Gastrocnemius medialis (tissue), 4 donors: Measurements from ENCODE around the gene ZNF511. TPM values are rescaled to one million over a fixed set of nuclear protein-coding genes. Genes with fewer than 3 reads are reported as not detected.
"Not testable (repeated sequence)": the region's sequence is repeated elsewhere in the genome, so short reads cannot be mapped to it uniquely, and the experiment has no call there.

ENCODE experiments used
- ATAC-seq, 2 donors: fragments of 150-250 bp; one replicate each; pipeline ENCODE4 v1.9.1; 2016
- DNase-seq, 2 donors: peaks; one replicate each; pipeline ENCODE4 v3.0.0-alpha.2; 2019
- H3K27ac ChIP-seq, 4 donors: fragments of 200-600 bp; sonication (generic); 1 replicate in 1 of 4; 2 replicates in 3 of 4; pipeline ENCODE4 v1.5.1; 2016 to 2018; ENCODE audit warnings: mild to moderate bottlenecking in 2 of 4, moderate library complexity in 1 of 4
- H3K27me3 ChIP-seq, 3 donors: fragments of 200-600 bp; sonication (generic) in 2 of 3; 1 replicate in 1 of 3; 2 replicates in 2 of 3; pipeline versions ENCODE4 v1.5.1 to v1.6.0; 2016 to 2019; ENCODE audit warnings: mild to moderate bottlenecking in 1 of 3, moderate library complexity in 1 of 3
- H3K36me3 ChIP-seq, 2 donors: fragments of 200-600 bp; sonication (generic) in 1 of 2; one replicate each; pipeline ENCODE4 v1.5.1; 2017 to 2018
- H3K4me1 ChIP-seq, 2 donors: fragments of 200-600 bp; sonication (generic) in 1 of 2; one replicate each; pipeline ENCODE4 v1.5.1; 2016 to 2017; ENCODE audit warnings: mild to moderate bottlenecking in 2 of 2
- H3K4me3 ChIP-seq, 4 donors: fragments of 200-600 bp; sonication (generic) in 3 of 4; 1 replicate in 1 of 4; 2 replicates in 3 of 4; pipeline ENCODE4 v1.5.1; 2016 to 2019; ENCODE audit warnings: mild to moderate bottlenecking in 2 of 4
- H3K9me3 ChIP-seq, 3 donors: fragments of 200-600 bp; sonication (generic) in 2 of 3; 1 replicate in 1 of 3; 2 replicates in 2 of 3; pipeline ENCODE4 v1.5.1; 2016 to 2019
- POLR2A ChIP-seq, 2 donors: fragments of 450-650 bp; IDR thresholded peaks; one replicate each; pipeline ENCODE4 v1.6.1; 2017; ENCODE audit warnings: antibody characterized with exemption in 2 of 2, mild to moderate bottlenecking in 2 of 2, moderate library complexity in 2 of 2
- in situ Hi-C, 4 donors: fragments of 200-750 bp; cut with MboI; loops; one replicate each; pipeline versions ENCODE4 v1.15.0 to v1.8.0; 2017; ENCODE audit warnings: low sequenced_read_pairs in 4 of 4
- intact Hi-C: fragments of 100-400 bp; cut with DNase I; formaldehyde crosslinking; loops from one replicate; pipeline ENCODE4 v1.15.1; 2023; ENCODE audit warnings: low total_unique reads
- total RNA-seq, 4 donors: library from RNA; depleted of rRNA; stranded (reverse); fragments of >200 nt; gene quantifications; one replicate each; pipeline versions ENCODE4 v1.1.0 to v1.2.3, GENCODE V29; 2016
- TF ChIP-seq, protein P1 (sequence below), 5 experiments: fragments of 450-650 bp in 3 of 5; fragments of 200-600 bp in 2 of 5; sonication (generic) in 2 of 5; IDR thresholded peaks in 4 of 5; conservative IDR thresholded peaks in 1 of 5; 1 replicate in 4 of 5; 2 replicates in 1 of 5; pipeline ENCODE4 v1.5.1; 2016 to 2019; ENCODE audit warnings: antibody characterized with exemption in 5 of 5, mild to moderate bottlenecking in 3 of 5, moderate library complexity in 3 of 5

ZNF511 gene
- total RNA-seq, 4 donors from 2014 or later = 25.0 to 49.5 (median 41.9) TPM

DNA sequence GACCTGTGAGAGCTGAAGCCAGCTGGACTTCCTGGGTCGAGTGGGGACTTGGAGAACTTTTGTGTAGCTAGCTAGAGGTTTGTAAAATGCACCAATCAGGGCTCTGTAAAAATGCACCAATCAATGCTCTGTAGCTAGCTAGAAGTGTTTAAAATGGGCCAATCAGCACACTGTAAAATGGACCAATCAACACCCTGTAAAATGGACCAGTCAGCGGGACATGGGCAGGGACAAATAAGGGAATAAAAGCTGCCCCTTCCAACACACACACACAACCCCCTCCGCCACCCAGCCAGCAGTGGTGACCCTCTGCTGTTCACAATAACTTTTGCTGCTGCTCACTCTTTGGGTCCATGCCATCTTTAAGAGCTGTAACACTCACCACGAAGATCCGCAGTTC is 7.1 kb downstream of the ZNF511 start:
- no peak for DNase-seq
- Histone ChIP-seq H3K9me3 (no peaks in the 10 kb centered on the region), H3K36me3 (peaks cover 0 to 16% of the 10 kb centered on the region in 2 donors), H3K27me3 (peaks cover 11 to 23% (median 15%) of the 10 kb centered on the region in 3 donors), H3K4me3 (no peak overlapping the region), H3K4me1 (peaks cover 0 to 3% of the 10 kb centered on the region in 2 donors), H3K27ac (no peak overlapping the region)
- in situ Hi-C loops (no loop called here), intact Hi-C loops (no loop called here)
- no peak for ATAC-seq
- TF ChIP-seq POLR2A (IDR thresholded peaks at IDR 0.05) = no peak
- TF ChIP-seq, protein P1, sequence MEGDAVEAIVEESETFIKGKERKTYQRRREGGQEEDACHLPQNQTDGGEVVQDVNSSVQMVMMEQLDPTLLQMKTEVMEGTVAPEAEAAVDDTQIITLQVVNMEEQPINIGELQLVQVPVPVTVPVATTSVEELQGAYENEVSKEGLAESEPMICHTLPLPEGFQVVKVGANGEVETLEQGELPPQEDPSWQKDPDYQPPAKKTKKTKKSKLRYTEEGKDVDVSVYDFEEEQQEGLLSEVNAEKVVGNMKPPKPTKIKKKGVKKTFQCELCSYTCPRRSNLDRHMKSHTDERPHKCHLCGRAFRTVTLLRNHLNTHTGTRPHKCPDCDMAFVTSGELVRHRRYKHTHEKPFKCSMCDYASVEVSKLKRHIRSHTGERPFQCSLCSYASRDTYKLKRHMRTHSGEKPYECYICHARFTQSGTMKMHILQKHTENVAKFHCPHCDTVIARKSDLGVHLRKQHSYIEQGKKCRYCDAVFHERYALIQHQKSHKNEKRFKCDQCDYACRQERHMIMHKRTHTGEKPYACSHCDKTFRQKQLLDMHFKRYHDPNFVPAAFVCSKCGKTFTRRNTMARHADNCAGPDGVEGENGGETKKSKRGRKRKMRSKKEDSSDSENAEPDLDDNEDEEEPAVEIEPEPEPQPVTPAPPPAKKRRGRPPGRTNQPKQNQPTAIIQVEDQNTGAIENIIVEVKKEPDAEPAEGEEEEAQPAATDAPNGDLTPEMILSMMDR (IDR thresholded peaks at IDR 0.05 in 4 of 5, conservative IDR thresholded peaks at IDR 0.05 in 1 of 5) = no peak

DNA sequence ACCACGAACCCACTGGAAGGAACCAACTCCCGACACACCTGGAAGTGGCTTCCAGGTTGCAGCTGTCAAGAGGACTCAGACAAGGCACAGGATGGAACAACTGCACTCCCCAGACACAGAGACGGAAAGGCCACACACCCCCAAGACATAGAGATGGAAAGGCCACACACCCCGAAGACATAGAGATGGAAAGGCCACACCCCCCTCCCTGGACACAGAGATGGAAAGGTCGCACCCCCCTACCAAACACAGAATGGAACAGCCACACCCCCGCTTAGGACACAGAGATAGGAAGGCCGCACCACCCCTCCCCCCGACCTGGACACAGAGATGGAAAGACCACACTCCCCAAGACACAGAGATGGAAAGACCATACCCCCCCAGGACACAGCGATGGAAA is 7.6 kb downstream of the ZNF511 start:
- Histone ChIP-seq H3K27me3 (peaks cover 12 to 27% (median 16%) of the 10 kb centered on the region in 3 donors), H3K4me1 (peaks cover 0 to 3% of the 10 kb centered on the region in 2 donors), H3K9me3 (no peaks in the 10 kb centered on the region), H3K36me3 (peaks cover 0 to 15% of the 10 kb centered on the region in 2 donors), H3K27ac (no peak overlapping the region), H3K4me3 (no peak overlapping the region)
- in situ Hi-C loops = no loop called here
- no peak for TF ChIP-seq POLR2A (IDR thresholded peaks at IDR 0.05)
- TF ChIP-seq, protein P1 (IDR thresholded peaks at IDR 0.05 in 4 of 5, conservative IDR thresholded peaks at IDR 0.05 in 1 of 5) = no peak
- DNase-seq (no peak), ATAC-seq (no peak)
- intact Hi-C loops = no loop called here

DNA sequence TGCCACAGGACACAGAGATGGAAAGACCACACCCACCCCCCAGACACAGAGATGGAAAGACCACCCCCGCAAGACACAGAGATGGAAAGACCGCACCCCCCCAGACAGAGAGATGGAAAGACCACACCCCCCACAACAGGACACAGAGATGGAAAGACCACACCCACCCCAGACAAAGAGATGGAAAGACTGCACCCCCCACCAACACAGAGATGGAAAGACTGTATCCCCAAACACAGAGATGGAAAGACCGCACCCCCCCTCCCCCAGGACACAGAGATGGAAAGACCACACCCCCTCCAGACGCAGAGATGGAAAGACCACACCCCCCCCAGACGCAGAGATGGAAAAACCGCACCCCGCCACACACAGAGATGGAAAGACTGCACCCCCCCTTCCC is 8.0 kb downstream of the ZNF511 start:
- TF ChIP-seq, protein P1 (IDR thresholded peaks at IDR 0.05 in 4 of 5, conservative IDR thresholded peaks at IDR 0.05 in 1 of 5) = no peak
- TF ChIP-seq POLR2A (IDR thresholded peaks at IDR 0.05) = no peak
- in situ Hi-C loops = no loop called here
- Histone ChIP-seq H3K9me3 (no peaks in the 10 kb centered on the region), H3K4me3 (no peak overlapping the region), H3K4me1 (peaks cover 0 to 3% of the 10 kb centered on the region in 2 donors), H3K27ac (no peak overlapping the region), H3K27me3 (peaks cover 13 to 30% (median 16%) of the 10 kb centered on the region in 3 donors), H3K36me3 (peaks cover 0 to 10% of the 10 kb centered on the region in 2 donors)
- ATAC-seq (no peak), DNase-seq (no peak)
- intact Hi-C loops = no loop called here

- Histone ChIP-seq H3K4me3 (peak overlapping the region in 2 of 4 donors; percentile 30 to 38), H3K27ac (no peak overlapping the region), H3K36me3 (no peaks in the 10 kb centered on the region), H3K27me3 (peaks cover 13 to 37% (median 16%) of the 10 kb centered on the region in 3 donors), H3K4me1 (peaks cover 0 to 3% of the 10 kb centered on the region in 2 donors), H3K9me3 (no peaks in the 10 kb centered on the region)
- TF ChIP-seq, protein P1 (IDR thresholded peaks at IDR 0.05 in 4 of 5, conservative IDR thresholded peaks at IDR 0.05 in 1 of 5) = peak; percentile 17 to 68 (median 43)
- TF ChIP-seq POLR2A (IDR thresholded peaks at IDR 0.05) = no peak
- ATAC-seq = peak in 1 of 2 donors; percentile 53
- intact Hi-C loops (no loop called here), in situ Hi-C loops (no loop called here)
- DNase-seq = no peak
Observed at GRCh38 chr10:133318494-133319127, 9.9 kb downstream of the ZNF511 start.

DNA sequence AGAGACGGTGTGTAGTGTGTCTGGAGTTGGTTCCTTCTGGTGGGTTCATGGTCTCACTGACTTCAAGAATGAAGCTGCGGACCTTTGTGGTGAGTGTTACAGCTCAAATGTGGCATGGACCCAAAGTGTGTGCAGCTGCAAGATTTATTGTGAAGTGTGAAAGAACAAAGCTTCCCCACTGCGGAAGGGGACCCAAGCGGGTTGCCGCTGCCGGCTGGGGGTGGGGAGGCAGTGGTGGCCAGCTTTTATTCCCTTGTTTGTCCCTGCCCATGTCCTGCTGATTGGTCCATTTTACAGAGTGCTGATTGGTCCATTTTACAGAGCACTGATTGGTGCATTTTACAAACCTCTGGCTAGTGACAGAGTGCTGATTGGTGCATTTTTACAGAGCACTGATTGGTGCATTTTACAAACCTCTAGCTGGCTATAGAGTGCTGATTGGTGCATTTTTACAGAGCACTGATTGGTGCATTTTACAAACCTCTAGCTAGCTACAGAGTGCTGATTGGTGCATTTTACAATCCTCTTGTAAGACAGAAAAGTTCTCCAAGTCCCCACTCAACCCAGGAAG is 12.2 kb downstream of the ZNF511 start:
- peaks cover 25 to 55% (median 31%) of the 10 kb centered on the region in 3 donors for H3K27me3 ChIP-seq
- H3K27ac ChIP-seq, in situ Hi-C loops, ATAC-seq, H3K4me1 ChIP-seq, DNase-seq, H3K36me3 ChIP-seq, H3K4me3 ChIP-seq, H3K9me3 ChIP-seq: not testable (repeated sequence)
- intact Hi-C loops = loop anchor here (10.0 kb wide), 1 partner anchor 204 kb away; the partner anchor contains the start of gene CYP2E1

DNA sequence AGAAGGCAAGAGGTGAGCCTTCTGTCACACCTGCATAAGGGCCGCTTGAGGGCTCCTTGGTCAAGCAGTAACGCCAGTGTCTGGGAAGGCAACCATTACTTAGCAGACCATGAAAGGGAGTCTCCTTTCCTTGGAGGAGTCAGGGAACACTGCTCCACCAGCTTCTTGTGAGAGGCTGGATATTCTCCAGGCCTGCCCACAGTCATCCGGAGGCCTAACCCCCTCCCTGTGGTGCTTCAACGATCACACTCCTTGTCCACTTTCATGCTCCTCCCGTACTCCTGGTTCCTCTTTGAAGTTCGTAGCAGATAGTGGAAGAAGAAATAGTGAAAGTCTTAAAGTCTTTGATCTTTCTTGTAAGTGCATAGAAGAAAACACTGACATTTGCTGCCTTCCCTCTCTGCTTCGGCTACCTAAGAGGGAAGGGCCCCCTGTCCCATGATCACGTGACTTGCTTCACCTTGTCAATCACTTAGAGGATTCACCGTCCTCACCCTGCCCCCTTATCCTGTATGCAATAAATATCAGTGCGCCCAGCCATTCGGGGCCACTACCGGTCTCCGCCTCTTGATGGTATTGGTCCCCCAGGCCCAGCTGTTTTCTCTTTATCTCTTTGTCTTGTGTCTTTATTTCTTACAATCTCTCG is 13.5 kb downstream of the ZNF511 start:
- H3K36me3 ChIP-seq, DNase-seq, H3K4me3 ChIP-seq, in situ Hi-C loops, ATAC-seq, H3K27ac ChIP-seq, H3K4me1 ChIP-seq, H3K9me3 ChIP-seq: not testable (repeated sequence)
- intact Hi-C loops = loop anchor here (10.0 kb wide), 1 partner anchor 203 kb away; the partner anchor contains the start of gene CYP2E1
- peaks cover 38 to 68% (median 43%) of the 10 kb centered on the region in 3 donors for H3K27me3 ChIP-seq
